Measurements from ENCODE around the gene NUMB. TPM values are rescaled to one million over a fixed set of nuclear protein-coding genes. Genes with fewer than 3 reads are reported as not detected.

The NUMB gene
- total and polyA plus RNA-seq, 2 of the 4 experiments (the other 2 are of a cell fraction): 45.9 to 114 TPM

DNA sequence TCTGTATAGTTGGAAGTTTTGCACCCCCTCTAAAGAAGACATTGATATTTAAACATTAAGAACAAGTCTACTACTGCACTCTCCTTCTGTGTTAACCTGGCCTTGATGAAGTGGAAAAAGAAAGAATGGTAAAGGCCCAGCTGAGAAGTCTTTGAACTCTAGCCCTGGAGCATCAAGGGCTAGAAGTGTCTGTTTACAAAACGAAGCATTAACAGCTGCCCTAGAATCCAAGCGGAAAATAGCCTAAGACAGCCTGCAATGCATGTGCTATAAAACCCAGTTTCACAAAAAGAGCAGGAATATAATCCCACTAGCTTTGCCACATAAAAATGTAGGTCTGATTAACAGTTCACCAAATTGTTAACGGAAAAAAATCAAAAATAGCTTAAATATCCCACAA lies 60.5 kb downstream of the NUMB start:
- peak; percentile 37; the same call in 1 of the 2 replicates for ATAC-seq (ENCODE audit: low read depth)
- POLR2A ChIA-PET (ENCODE audit: unreplicated experiment): no interaction called here
- Histone ChIP-seq H4K5ac (ENCODE audit: low read depth, low read length) (no peak overlapping the region), H2BK120ac (ENCODE audit: low read depth, low read length) (no peak overlapping the region), H3K4me1 (ENCODE audit: control insufficient read depth, insufficient read depth, low read length) (peaks cover 2% of the 10 kb centered on the region; the same call in 1 of the 2 replicates), H4K20me1 (ENCODE audit: insufficient read depth, low read length) (peaks cover 49% of the 10 kb centered on the region), H2AFZ (replicated peaks; ENCODE audit: low read length, poor library complexity) (no peak overlapping the region), H3K27ac (ENCODE audit: insufficient read depth, low read length) (no peak overlapping the region), H4K91ac (ENCODE audit: insufficient read depth, low read depth, low read length) (no peak overlapping the region), H3K36me3 (ENCODE audit: control insufficient read depth, insufficient read depth, low read length) (peaks cover 1% of the 10 kb centered on the region; the same call in 1 of the 2 replicates), H3K14ac (replicated peaks; ENCODE audit: low read depth, low read length) (no peak overlapping the region), H4K8ac (ENCODE audit: low read depth in 2 of 2, low read length in 2 of 2) (no peak overlapping the region), H3K79me1 (ENCODE audit: low read depth in 1 of 2, low read length in 2 of 2) (peaks cover 21 to 64% of the 10 kb centered on the region in 2 experiments), H2AK5ac (ENCODE audit: low read depth, low read length) (no peak overlapping the region), H3K9me3 (ENCODE audit: control insufficient read depth, insufficient read depth, low read length) (no peaks in the 10 kb centered on the region), H2BK15ac (ENCODE audit: low read depth, low read length) (no peak overlapping the region), H3K23ac (ENCODE audit: low read depth, low read length) (no peak overlapping the region), H2AK9ac (replicated peaks; ENCODE audit: low read depth, low read length, poor library complexity) (no peak overlapping the region), H3K56ac (ENCODE audit: extremely low read depth, insufficient read depth, low read length) (no peak overlapping the region), H3K4ac (ENCODE audit: low read depth, low read length) (no peak overlapping the region), H2BK5ac (ENCODE audit: low read depth, low read length, poor library complexity, severe bottlenecking) (no peak overlapping the region), H3K18ac (ENCODE audit: low read depth, low read length) (no peak overlapping the region), H3K4me3 (ENCODE audit: insufficient read depth, low read depth, low read length) (no peak overlapping the region), H3K4me2 (ENCODE audit: low read depth, low read length) (no peak overlapping the region), H3K27me3 (ENCODE audit: control insufficient read depth, insufficient read depth, low read length) (no peaks in the 10 kb centered on the region), H3K9ac (ENCODE audit: low read depth, low read length) (no peak overlapping the region), H3K9me1 (ENCODE audit: insufficient read depth, low read length) (peaks cover 5% of the 10 kb centered on the region; the same call in 1 of the 2 replicates), H2BK20ac (ENCODE audit: low read depth, low read length) (no peak overlapping the region)
- dilution Hi-C loops (cut with HindIII; ENCODE audit: low sequenced_read_pairs, unreplicated experiment) (no loop called here), in situ Hi-C loops (cut with MboI; ENCODE audit: low sequenced_read_pairs) (no loop called here), intact Hi-C loops (cut with micrococcal nuclease) (loop anchor here (1.0 kb wide), 1 partner anchor 13 kb away; no protein-coding TSS in a partner anchor)
- no peak for TF ChIP-seq NFE2L2 (IDR thresholded peaks at IDR 0.05; ENCODE audit: low read depth, low read length)
- no peak for TF ChIP-seq FOS (IDR thresholded peaks at IDR 0.05; ENCODE audit: low read depth, low read length)
- no peak for TF ChIP-seq CHD1 (IDR thresholded peaks at IDR 0.05; ENCODE audit: low read depth, low read length)
- TF ChIP-seq RCOR1 (IDR thresholded peaks at IDR 0.05; ENCODE audit: insufficient replicate concordance, low read length): no peak
- TF ChIP-seq MAFK (IDR thresholded peaks at IDR 0.05; ENCODE audit: low read depth, low read length): no peak
- TF ChIP-seq, protein P1, sequence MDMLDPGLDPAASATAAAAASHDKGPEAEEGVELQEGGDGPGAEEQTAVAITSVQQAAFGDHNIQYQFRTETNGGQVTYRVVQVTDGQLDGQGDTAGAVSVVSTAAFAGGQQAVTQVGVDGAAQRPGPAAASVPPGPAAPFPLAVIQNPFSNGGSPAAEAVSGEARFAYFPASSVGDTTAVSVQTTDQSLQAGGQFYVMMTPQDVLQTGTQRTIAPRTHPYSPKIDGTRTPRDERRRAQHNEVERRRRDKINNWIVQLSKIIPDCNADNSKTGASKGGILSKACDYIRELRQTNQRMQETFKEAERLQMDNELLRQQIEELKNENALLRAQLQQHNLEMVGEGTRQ (IDR thresholded peaks at IDR 0.05; ENCODE audit: low read depth, low read length): no peak
- no peak for TF ChIP-seq CEBPB (IDR thresholded peaks at IDR 0.05; ENCODE audit: low read depth, low read length)
- no peak for TF ChIP-seq SMC3 (IDR thresholded peaks at IDR 0.05; ENCODE audit: low read depth, low read length)
- no peak for TF ChIP-seq RAD21 (IDR thresholded peaks at IDR 0.05; ENCODE audit: low read length)
- TF ChIP-seq, protein P2, sequence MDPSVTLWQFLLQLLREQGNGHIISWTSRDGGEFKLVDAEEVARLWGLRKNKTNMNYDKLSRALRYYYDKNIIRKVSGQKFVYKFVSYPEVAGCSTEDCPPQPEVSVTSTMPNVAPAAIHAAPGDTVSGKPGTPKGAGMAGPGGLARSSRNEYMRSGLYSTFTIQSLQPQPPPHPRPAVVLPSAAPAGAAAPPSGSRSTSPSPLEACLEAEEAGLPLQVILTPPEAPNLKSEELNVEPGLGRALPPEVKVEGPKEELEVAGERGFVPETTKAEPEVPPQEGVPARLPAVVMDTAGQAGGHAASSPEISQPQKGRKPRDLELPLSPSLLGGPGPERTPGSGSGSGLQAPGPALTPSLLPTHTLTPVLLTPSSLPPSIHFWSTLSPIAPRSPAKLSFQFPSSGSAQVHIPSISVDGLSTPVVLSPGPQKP (IDR thresholded peaks at IDR 0.05; ENCODE audit: borderline replicate concordance, low read depth, low read length): no peak
- TF ChIP-seq POLR2A (IDR thresholded peaks at IDR 0.05; ENCODE audit: low read depth, low read length): no peak
- TF ChIP-seq RFX5 (IDR thresholded peaks at IDR 0.05; ENCODE audit: low read depth, low read length): no peak
- TF ChIP-seq MXI1 (IDR thresholded peaks at IDR 0.05; ENCODE audit: borderline replicate concordance, low read depth, low read length): no peak
- TF ChIP-seq, protein P3, sequence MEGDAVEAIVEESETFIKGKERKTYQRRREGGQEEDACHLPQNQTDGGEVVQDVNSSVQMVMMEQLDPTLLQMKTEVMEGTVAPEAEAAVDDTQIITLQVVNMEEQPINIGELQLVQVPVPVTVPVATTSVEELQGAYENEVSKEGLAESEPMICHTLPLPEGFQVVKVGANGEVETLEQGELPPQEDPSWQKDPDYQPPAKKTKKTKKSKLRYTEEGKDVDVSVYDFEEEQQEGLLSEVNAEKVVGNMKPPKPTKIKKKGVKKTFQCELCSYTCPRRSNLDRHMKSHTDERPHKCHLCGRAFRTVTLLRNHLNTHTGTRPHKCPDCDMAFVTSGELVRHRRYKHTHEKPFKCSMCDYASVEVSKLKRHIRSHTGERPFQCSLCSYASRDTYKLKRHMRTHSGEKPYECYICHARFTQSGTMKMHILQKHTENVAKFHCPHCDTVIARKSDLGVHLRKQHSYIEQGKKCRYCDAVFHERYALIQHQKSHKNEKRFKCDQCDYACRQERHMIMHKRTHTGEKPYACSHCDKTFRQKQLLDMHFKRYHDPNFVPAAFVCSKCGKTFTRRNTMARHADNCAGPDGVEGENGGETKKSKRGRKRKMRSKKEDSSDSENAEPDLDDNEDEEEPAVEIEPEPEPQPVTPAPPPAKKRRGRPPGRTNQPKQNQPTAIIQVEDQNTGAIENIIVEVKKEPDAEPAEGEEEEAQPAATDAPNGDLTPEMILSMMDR (conservative IDR thresholded peaks at IDR 0.05; ENCODE audit: low read depth, low read length): no peak
- TF ChIP-seq MAZ (IDR thresholded peaks at IDR 0.05; ENCODE audit: borderline replicate concordance, low read depth, low read length): no peak
- TF ChIP-seq BHLHE40 (IDR thresholded peaks at IDR 0.05; ENCODE audit: low read depth, low read length): no peak
- no peak for DNase-seq
- no TSS peak for BruUV-seq (replicated peaks)
- CTCF ChIA-PET: no interaction called here
- WGBS, 2 experiments (ENCODE audit: extremely low coverage in 2 of 2, insufficient read length in 1 of 2): no CpG with 5 or more reads among the region's 3 CpGs

Measured in IMR-90 (cell line).